ENCODE measurements around the gene DIDO1.

DNA sequence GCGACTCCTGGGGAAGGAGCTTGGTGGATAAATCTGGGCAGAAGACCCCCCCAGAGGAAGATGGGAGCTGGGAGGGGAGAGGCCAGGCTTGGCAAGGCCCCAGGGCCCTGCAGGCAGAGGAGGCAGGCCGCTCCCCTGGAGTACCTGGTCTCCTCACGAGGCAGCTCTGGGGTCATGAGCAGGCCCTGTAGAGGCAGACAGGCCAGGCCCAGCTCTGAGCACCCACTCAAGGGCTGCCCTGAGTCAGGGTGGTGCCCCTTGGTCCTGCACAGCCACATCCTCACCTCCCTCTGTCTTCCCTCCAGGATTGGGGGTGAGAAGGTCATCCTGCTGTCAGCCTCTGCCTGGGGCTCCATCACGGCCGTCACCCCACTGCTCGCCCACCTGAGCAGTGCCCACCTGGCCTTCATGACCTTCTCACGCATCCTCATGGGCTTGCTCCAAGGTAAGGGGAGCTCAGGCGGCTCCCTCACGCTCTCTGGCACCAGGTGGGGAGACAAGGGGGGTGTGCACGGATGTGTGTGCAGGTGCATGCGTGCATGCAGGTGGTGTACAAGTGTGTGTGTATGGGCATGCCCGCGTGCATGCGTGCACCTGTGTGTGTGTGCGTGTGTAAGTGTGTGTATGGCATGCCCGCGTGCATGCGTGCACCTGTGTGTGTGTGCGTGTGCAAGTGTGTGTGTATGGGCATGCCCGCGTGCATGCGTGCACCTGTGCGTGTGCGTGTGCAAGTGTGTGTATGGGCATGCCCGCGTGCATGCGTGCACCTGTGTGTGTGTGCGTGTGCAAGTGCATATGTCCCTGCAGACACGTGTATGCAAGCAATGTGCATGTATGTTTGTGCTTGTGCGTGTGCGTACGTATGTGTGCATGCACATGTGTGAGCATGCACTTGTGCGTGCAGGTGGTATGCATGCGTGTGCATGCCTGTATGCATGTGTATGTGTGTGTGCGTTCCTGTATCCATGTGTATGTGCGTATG is 31.1 kb upstream of the DIDO1 start:
- no peak for TF ChIP-seq CTCF (IDR thresholded peaks at IDR 0.05)
- no peak for TF ChIP-seq ZFX (IDR thresholded peaks at IDR 0.05; ENCODE audit: borderline replicate concordance)
